OCI-LY1 (cell line): Measurements from ENCODE around the gene PIP4K2C.

Experiments
- H2AFZ ChIP-seq: fragments of 200-600 bp; sonication (generic), shearing (Covaris generic); 2 replicates; pipeline ENCODE4 v1.6.0; 2014; ENCODE audit warnings: antibody characterized with exemption, mild to moderate bottlenecking, low read length
- H3F3A ChIP-seq: fragments of 200-600 bp; sonication (generic), shearing (Covaris generic); 2 replicates; pipeline ENCODE4 v1.6.0; 2014; ENCODE audit warnings: mild to moderate bottlenecking, antibody characterized with exemption, low read length, moderate library complexity; ENCODE audit not compliant: insufficient read depth
- H3K27ac ChIP-seq: fragments of 200-600 bp; sonication (generic); 2 replicates; pipeline ENCODE4 v1.5.1; 2014; ENCODE audit warnings: low read length, mixed run types, mild to moderate bottlenecking, low read depth; ENCODE audit not compliant: poor library complexity, severe bottlenecking
- H3K27me3 ChIP-seq: fragments of 200-600 bp; sonication (generic); 2 replicates; pipeline ENCODE4 v1.6.0; 2014; ENCODE audit warnings: antibody characterized with exemption, mild to moderate bottlenecking, low read length, moderate library complexity; ENCODE audit not compliant: insufficient read depth
- H3K36me3 ChIP-seq: fragments of 200-600 bp; sonication (generic); 2 replicates; pipeline ENCODE4 v1.6.1; 2014; ENCODE audit warnings: mild to moderate bottlenecking, antibody characterized with exemption, low read length, moderate library complexity, mixed read lengths; ENCODE audit not compliant: insufficient read depth
- H3K4me1 ChIP-seq: fragments of 200-600 bp; sonication (generic); 2 replicates; pipeline ENCODE4 v1.5.1; 2014; ENCODE audit warnings: mild to moderate bottlenecking, low read length, moderate library complexity; ENCODE audit not compliant: insufficient read depth, severe bottlenecking
- H3K4me2 ChIP-seq: fragments of 200-600 bp; sonication (generic), shearing (Covaris generic); 2 replicates; pipeline ENCODE4 v1.6.1; 2014; ENCODE audit warnings: low read length
- H3K4me3 ChIP-seq: fragments of 200-600 bp; sonication (generic); 2 replicates; pipeline ENCODE4 v1.5.1; 2014; ENCODE audit warnings: low read length, low read depth, mild to moderate bottlenecking, mixed read lengths; ENCODE audit not compliant: poor library complexity, severe bottlenecking
- H3K79me2 ChIP-seq: fragments of 200-600 bp; shearing (Covaris generic); 2 replicates; pipeline ENCODE4 v1.6.1; 2016; ENCODE audit warnings: mixed run types, low read length, mixed read lengths; ENCODE audit not compliant: insufficient read depth
- H3K9ac ChIP-seq: fragments of 200-600 bp; sonication (generic), shearing (Covaris generic); 2 replicates; pipeline ENCODE4 v1.6.1; 2014; ENCODE audit warnings: mild to moderate bottlenecking, low read length, mixed read lengths
- H3K9me2 ChIP-seq: fragments of 200-600 bp; sonication (generic), shearing (Covaris generic); 2 replicates; pipeline ENCODE4 v1.6.1; 2014; ENCODE audit warnings: low read depth, mild to moderate bottlenecking, low read length, mixed read lengths
- H3K9me3 ChIP-seq: fragments of 200-600 bp; shearing (Covaris generic); 2 replicates; pipeline ENCODE4 v1.6.1; 2014; ENCODE audit warnings: low read length, mixed read lengths
- H4K20me1 ChIP-seq: fragments of 200-600 bp; sonication (generic), shearing (Covaris generic); 2 replicates; pipeline ENCODE4 v1.6.0; 2016; ENCODE audit warnings: mild to moderate bottlenecking, low read length; ENCODE audit not compliant: insufficient read depth
- EZH2 ChIP-seq: fragments of 200-600 bp; sonication (generic), shearing (Covaris generic); IDR thresholded peaks from 2 replicates; pipeline ENCODE4 v1.8.0; 2017; ENCODE audit warnings: borderline replicate concordance, mixed run types, mild to moderate bottlenecking, antibody characterized with exemption, low read length, moderate library complexity, mixed read lengths
- TF ChIP-seq, protein P1 (sequence below): fragments of 200-600 bp; sonication (generic), shearing (Covaris generic); IDR thresholded peaks from 2 replicates; pipeline ENCODE4 v1.5.1; 2017; ENCODE audit warnings: mild to moderate bottlenecking, antibody characterized with exemption, low read length, moderate library complexity, mixed read lengths

The PIP4K2C gene

DNA sequence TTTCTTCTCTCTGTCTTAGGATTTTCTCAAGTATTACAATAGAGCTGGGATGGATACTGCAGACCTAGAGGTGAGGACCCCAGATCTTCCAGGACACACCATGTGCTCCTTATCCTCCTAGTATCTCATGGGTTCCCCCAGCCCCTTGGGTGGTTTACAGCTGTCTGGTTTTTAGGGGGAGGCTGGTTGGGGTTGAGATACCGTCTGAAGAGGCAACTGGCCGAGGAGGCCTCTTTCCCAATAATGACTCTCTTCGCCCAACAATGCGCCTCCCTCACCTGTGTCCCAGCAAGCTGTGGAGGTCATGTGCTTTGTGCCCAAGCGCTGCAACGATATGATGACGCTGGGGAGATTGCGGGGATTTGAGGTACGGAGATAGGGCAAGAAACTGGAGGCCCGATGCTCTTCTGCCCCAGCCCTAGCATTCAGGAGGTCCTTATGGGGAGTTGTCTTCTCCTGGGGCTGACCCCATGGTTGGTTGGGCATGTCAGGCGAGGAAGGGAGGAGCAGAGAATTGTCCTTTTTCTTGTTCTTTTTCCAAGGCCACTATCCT is 24.0 kb downstream of the PIP4K2C start:
- Histone ChIP-seq H3K4me2 (no peak overlapping the region), H3K27me3 (peaks cover 4% of the 10 kb centered on the region; the same call in 1 of the 2 replicates), H3K79me2 (no peaks in the 10 kb centered on the region), H3K4me3 (no peak overlapping the region), H3F3A (no peaks in the 10 kb centered on the region), H3K9ac (no peak overlapping the region), H4K20me1 (no peaks in the 10 kb centered on the region), H3K9me3 (no peaks in the 10 kb centered on the region), H3K36me3 (no peaks in the 10 kb centered on the region), H3K9me2 (no peaks in the 10 kb centered on the region), H2AFZ (no peak overlapping the region), H3K27ac (no peak overlapping the region), H3K4me1 (peaks cover 10% of the 10 kb centered on the region)
- no peak for TF ChIP-seq EZH2
- TF ChIP-seq, protein P1, sequence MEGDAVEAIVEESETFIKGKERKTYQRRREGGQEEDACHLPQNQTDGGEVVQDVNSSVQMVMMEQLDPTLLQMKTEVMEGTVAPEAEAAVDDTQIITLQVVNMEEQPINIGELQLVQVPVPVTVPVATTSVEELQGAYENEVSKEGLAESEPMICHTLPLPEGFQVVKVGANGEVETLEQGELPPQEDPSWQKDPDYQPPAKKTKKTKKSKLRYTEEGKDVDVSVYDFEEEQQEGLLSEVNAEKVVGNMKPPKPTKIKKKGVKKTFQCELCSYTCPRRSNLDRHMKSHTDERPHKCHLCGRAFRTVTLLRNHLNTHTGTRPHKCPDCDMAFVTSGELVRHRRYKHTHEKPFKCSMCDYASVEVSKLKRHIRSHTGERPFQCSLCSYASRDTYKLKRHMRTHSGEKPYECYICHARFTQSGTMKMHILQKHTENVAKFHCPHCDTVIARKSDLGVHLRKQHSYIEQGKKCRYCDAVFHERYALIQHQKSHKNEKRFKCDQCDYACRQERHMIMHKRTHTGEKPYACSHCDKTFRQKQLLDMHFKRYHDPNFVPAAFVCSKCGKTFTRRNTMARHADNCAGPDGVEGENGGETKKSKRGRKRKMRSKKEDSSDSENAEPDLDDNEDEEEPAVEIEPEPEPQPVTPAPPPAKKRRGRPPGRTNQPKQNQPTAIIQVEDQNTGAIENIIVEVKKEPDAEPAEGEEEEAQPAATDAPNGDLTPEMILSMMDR: no peak

DNA sequence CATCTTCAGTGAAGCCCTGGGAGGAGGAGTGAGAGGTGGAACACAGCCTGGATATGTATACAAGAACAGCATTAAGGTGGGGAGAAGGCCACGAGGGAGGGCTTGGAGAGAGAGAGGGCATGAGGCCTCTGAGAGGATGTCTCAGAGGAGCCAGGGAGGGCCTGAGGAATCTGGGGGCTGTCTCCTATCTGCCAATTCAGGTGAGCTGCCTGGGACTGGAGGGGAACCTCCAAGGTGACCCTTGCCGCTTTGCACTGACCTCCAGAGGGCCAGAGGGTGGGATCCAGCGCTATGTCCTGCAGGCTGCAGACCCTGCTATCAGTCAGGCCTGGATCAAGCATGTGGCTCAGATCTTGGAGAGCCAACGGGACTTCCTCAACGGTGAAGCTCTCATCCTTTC is 24.6 kb downstream of the PIP4K2C start:
- H3K27me3 ChIP-seq: peaks cover 4% of the 10 kb centered on the region; the same call in 1 of the 2 replicates
- H3K4me3 ChIP-seq: no peak overlapping the region
- H3K36me3 ChIP-seq: no peaks in the 10 kb centered on the region
- no peaks in the 10 kb centered on the region for H3F3A ChIP-seq
- no peak overlapping the region for H3K27ac ChIP-seq
- no peaks in the 10 kb centered on the region for H4K20me1 ChIP-seq
- TF ChIP-seq, protein P1: no peak
- no peak for TF ChIP-seq EZH2
- no peak overlapping the region for H3K9ac ChIP-seq
- H3K4me1 ChIP-seq: peaks cover 10% of the 10 kb centered on the region
- no peaks in the 10 kb centered on the region for H3K9me3 ChIP-seq
- no peak overlapping the region for H3K4me2 ChIP-seq
- H2AFZ ChIP-seq: no peak overlapping the region
- H3K9me2 ChIP-seq: no peaks in the 10 kb centered on the region
- no peaks in the 10 kb centered on the region for H3K79me2 ChIP-seq

DNA sequence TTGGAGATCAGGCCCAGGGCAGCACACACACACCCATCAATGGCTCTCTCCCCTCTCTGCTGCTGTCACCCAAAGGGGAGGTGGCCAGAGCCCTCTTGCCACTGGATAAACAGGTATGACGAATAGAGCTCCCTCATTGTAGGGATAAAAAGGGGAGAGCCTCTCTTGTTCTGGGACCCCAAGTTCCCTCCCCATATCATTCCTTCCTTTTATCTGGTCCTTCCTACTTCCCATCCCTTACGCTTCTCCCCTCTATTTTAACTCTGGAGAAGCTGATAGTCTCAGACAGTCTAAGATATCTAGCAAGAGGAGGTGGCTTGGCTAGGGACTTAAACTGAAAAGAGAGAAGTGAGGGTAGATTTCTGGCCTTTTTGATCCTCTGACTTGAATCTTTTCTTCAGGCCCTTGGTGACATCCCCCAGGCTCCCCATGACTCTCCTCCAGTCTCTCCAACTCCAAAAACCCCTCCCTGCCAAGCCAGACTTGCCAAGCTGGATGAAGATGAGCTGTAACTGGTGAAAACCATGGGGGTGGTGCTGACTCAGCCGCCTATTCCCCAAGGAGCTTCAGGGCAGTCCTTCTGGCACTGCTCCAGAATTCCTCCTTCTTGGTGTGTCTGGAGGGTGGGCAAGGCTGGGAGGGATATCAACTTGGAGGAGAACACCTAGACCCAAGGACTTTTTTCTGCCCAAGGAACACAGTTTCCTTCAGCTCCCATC is 25.6 kb downstream of the PIP4K2C start:
- no peaks in the 10 kb centered on the region for H3K79me2 ChIP-seq
- no peaks in the 10 kb centered on the region for H3K9me2 ChIP-seq
- no peak overlapping the region for H3K4me2 ChIP-seq
- H2AFZ ChIP-seq: no peak overlapping the region
- H4K20me1 ChIP-seq: no peaks in the 10 kb centered on the region
- H3K9ac ChIP-seq: no peak overlapping the region
- no peak for TF ChIP-seq EZH2
- TF ChIP-seq, protein P1: no peak
- H3F3A ChIP-seq: no peaks in the 10 kb centered on the region
- no peaks in the 10 kb centered on the region for H3K9me3 ChIP-seq
- peaks cover 18% of the 10 kb centered on the region for H3K4me1 ChIP-seq
- H3K4me3 ChIP-seq: no peak overlapping the region
- peaks cover 4% of the 10 kb centered on the region; the same call in 1 of the 2 replicates for H3K27me3 ChIP-seq
- no peaks in the 10 kb centered on the region for H3K36me3 ChIP-seq
- no peak overlapping the region for H3K27ac ChIP-seq
